ENCODE results near the gene TMTC1.
"Not testable (repeated sequence)": the region's sequence is repeated elsewhere in the genome, so short reads cannot be mapped to it uniquely, and the experiment has no call there.

TMTC1 gene

GRCh38 chr12:29572464-29572863 is 211.3 kb downstream of the TMTC1 start:
- Histone ChIP-seq H3K9me3 (ENCODE audit: control insufficient read depth, insufficient read depth, low read length) (no peaks in the 10 kb centered on the region), H3K9ac (ENCODE audit: low read depth, low read length) (no peak overlapping the region), H3K36me3 (ENCODE audit: insufficient read depth, low read length) (no peaks in the 10 kb centered on the region), H3K4me1 (ENCODE audit: insufficient read depth, low read length) (no peaks in the 10 kb centered on the region)

- Histone ChIP-seq H3K9ac (ENCODE audit: low read depth, low read length) (no peak overlapping the region), H3K36me3 (ENCODE audit: insufficient read depth, low read length) (no peaks in the 10 kb centered on the region; the same call in 1 of the 2 replicates), H3K4me1 (ENCODE audit: insufficient read depth, low read length) (no peaks in the 10 kb centered on the region), H3K9me3 (ENCODE audit: control insufficient read depth, insufficient read depth, low read length) (0 out of 2 replicates have a peak, but pooled peaks cover 2% of the 10 kb centered on the region)
These were observed 214.5 kb downstream of the TMTC1 start for GRCh38 chr12:29569132-29569757.

DNA sequence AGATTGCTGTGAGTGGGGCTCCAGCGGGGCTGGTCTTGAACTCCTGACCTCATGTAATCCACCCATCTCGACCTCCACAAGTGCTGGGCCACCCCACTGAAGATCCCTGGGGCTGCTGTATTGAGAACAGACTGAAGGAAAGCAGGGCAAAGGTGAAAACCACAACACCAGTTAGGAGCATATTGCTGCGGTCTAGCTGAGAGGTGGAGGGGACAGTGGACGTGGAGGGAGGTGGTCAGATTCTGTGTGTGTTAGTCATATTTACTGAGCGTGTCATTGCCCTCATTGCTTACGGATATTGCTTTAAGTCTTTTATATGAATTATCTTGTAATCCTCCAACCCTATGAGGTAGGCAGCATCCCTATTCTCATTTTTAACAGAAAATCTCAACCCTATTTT is 217.3 kb downstream of the TMTC1 start:
- no peak overlapping the region for H3K9ac ChIP-seq (ENCODE audit: low read depth, low read length)
- 0 out of 2 replicates have a peak, but pooled peaks cover 2% of the 10 kb centered on the region for H3K9me3 ChIP-seq (ENCODE audit: control insufficient read depth, insufficient read depth, low read length)
- peaks cover 4% of the 10 kb centered on the region; the same call in 1 of the 2 replicates for H3K4me1 ChIP-seq (ENCODE audit: insufficient read depth, low read length)
- no peaks in the 10 kb centered on the region; the same call in 1 of the 2 replicates for H3K36me3 ChIP-seq (ENCODE audit: insufficient read depth, low read length)

DNA sequence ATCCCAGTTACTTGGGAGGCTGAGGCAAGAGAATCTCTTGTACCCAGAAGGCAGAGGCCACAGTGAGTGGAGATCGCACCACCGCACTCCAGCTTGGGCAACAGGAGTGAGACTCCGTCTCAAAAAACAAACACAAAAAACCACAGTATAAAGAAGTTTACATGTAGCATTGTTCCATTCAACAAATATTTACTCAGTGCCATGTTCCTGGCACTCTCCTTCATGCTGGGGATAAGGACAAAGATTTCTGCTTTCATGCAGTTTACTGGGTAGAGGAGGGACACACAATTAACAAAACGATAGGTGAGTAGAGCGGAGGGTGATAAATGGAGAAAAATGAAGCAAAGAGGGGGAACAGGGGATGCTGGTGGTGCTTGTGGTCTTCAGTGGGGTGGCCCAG is 218.0 kb downstream of the TMTC1 start:
- Histone ChIP-seq H3K9me3 (ENCODE audit: control insufficient read depth, insufficient read depth, low read length) (0 out of 2 replicates have a peak, but pooled peaks cover 2% of the 10 kb centered on the region), H3K9ac (ENCODE audit: low read depth, low read length) (no peak overlapping the region), H3K36me3 (ENCODE audit: insufficient read depth, low read length) (no peaks in the 10 kb centered on the region; the same call in 1 of the 2 replicates), H3K4me1 (ENCODE audit: insufficient read depth, low read length) (peaks cover 4% of the 10 kb centered on the region; the same call in 1 of the 2 replicates)

- Histone ChIP-seq H3K36me3 (ENCODE audit: insufficient read depth, low read length) (no peaks in the 10 kb centered on the region; the same call in 1 of the 2 replicates), H3K9me3 (ENCODE audit: control insufficient read depth, insufficient read depth, low read length) (0 out of 2 replicates have a peak, but pooled peaks cover 2% of the 10 kb centered on the region), H3K9ac (ENCODE audit: low read depth, low read length) (no peak overlapping the region), H3K4me1 (ENCODE audit: insufficient read depth, low read length) (peaks cover 4% of the 10 kb centered on the region; the same call in 1 of the 2 replicates)
These were observed 218.8 kb downstream of the TMTC1 start for GRCh38 chr12:29564925-29565324.

DNA sequence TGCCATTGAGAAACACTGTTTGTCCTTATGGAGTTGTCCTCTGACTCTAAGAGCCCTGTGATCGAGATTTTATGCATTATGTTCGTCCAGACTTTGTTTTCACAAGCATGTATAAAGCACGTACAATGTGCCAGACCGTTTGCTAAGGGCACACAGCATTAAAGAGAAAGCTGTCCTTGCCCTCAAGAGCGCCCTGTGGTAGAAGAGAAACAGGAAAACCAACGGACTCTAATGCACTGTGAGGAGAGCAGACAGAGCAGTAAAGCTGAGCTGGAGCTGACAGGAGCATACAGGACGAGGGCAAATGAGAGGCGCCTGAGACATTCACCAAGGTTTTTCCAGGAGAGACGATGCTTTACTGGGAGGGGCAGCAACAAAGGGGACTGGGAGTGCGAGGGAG is 220.1 kb downstream of the TMTC1 start:
- H3K4me1 ChIP-seq (ENCODE audit: insufficient read depth, low read length), result peaks cover 13% of the 10 kb centered on the region
- H3K9me3 ChIP-seq (ENCODE audit: control insufficient read depth, insufficient read depth, low read length), result 0 out of 2 replicates have a peak, but pooled peaks cover 2% of the 10 kb centered on the region
- no peak overlapping the region for H3K9ac ChIP-seq (ENCODE audit: low read depth, low read length)
- no peaks in the 10 kb centered on the region; the same call in 1 of the 2 replicates for H3K36me3 ChIP-seq (ENCODE audit: insufficient read depth, low read length)

DNA sequence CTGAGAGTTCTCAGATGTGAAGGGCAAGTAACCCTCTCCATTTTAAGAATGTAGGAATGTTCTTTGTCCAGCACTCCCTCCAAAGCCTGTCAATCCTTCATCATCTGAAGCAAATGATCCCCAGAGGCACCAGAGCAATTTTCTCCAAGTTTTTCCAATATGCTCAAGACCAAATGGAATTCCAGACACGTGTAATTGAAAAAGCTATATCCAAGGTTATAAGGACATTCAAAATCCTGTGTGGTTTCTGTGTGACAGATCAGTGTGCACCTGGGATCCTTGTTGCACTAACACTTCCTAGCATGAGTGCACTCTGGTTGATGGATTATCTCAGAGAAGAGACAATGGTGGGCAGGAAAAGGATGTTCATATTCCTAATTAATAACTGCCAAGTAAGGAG is 220.7 kb downstream of the TMTC1 start:
- Histone ChIP-seq H3K36me3 (ENCODE audit: insufficient read depth, low read length) (no peaks in the 10 kb centered on the region; the same call in 1 of the 2 replicates), H3K9ac (ENCODE audit: low read depth, low read length) (no peak overlapping the region), H3K9me3 (ENCODE audit: control insufficient read depth, insufficient read depth, low read length) (0 out of 2 replicates have a peak, but pooled peaks cover 2% of the 10 kb centered on the region), H3K4me1 (ENCODE audit: insufficient read depth, low read length) (peaks cover 15% of the 10 kb centered on the region)

GRCh38 chr12:29562110-29562804 is 221.5 kb downstream of the TMTC1 start:
- no peaks in the 10 kb centered on the region; the same call in 1 of the 2 replicates for H3K36me3 ChIP-seq (ENCODE audit: insufficient read depth, low read length)
- H3K9ac ChIP-seq (ENCODE audit: low read depth, low read length), result no peak overlapping the region
- H3K9me3 ChIP-seq (ENCODE audit: control insufficient read depth, insufficient read depth, low read length), result 0 out of 2 replicates have a peak, but pooled peaks cover 2% of the 10 kb centered on the region
- H3K4me1 ChIP-seq (ENCODE audit: insufficient read depth, low read length), result peaks cover 15% of the 10 kb centered on the region

DNA sequence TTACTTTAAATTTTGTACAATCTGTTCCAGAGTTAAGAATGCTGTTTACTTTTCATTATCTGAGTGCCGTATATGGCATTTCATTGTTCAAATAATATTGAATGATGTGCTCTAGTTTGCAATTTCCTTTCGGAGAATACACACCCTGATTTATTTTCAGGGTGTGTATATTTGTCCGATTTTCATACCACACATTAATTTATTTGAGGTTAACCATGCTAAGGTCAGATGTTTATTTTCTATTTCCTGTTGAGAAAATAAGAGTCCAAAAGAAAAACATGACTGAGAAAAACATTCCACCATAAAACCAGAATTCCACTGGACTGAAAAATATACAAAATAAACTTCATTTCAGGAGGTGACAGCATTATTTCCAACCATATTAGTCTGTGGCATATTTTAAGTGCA is 222.1 kb downstream of the TMTC1 start:
- Histone ChIP-seq H3K9ac (ENCODE audit: low read depth, low read length) (no peak overlapping the region), H3K36me3 (ENCODE audit: insufficient read depth, low read length) (peaks cover 2% of the 10 kb centered on the region; the same call in 1 of the 2 replicates), H3K4me1 (ENCODE audit: insufficient read depth, low read length) (peaks cover 15% of the 10 kb centered on the region), H3K9me3 (ENCODE audit: control insufficient read depth, insufficient read depth, low read length) (0 out of 2 replicates have a peak, but pooled peaks cover 2% of the 10 kb centered on the region)

DNA sequence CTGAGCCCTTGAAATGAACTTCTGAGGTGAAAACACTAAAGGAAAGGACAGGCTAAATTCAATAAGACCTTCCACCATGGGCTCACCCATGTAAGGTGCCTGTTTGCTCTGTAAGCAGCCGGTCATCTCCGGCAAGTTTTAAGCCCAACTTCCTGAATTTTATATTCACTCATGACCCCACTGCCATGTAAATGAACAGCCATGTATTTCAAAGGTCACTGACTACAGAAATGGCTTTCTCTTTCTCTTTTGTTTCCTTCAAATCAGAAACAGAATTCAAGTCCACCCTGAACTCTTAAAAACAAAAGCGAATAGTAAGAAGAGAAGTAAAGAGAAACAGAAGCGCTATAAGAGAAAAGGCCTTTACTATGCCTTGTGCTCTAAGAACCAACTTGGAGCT is 224.5 kb downstream of the TMTC1 start:
- Histone ChIP-seq H3K4me1 (ENCODE audit: insufficient read depth, low read length) (peaks cover 15% of the 10 kb centered on the region), H3K9ac (ENCODE audit: low read depth, low read length) (no peak overlapping the region), H3K9me3 (ENCODE audit: control insufficient read depth, insufficient read depth, low read length) (no peaks in the 10 kb centered on the region), H3K36me3 (ENCODE audit: insufficient read depth, low read length) (0 out of 2 replicates have a peak, but pooled peaks cover 2% of the 10 kb centered on the region)

DNA sequence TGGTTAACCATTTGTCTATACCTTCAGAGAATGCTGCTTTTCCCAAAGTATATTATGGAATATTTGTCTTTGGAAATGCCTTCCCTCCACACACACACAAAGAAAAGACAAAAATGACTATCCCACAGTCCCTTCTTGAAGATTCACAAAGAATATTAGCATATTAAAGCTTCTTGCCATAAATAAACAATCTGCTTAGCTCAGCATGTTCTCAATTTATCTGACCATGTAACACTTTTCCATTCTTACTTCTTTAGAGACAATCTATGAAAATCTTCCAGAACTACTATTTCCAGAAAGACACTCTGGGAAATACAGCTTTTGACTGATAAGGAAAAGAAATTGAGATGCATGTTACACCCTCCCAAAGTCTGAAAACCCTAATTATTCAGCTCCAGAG is 227.4 kb downstream of the TMTC1 start:
- peaks cover 13% of the 10 kb centered on the region for H3K4me1 ChIP-seq (ENCODE audit: insufficient read depth, low read length)
- H3K9me3 ChIP-seq (ENCODE audit: control insufficient read depth, insufficient read depth, low read length), result no peaks in the 10 kb centered on the region
- H3K9ac ChIP-seq (ENCODE audit: low read depth, low read length), result no peak overlapping the region
- 0 out of 2 replicates have a peak, but pooled peaks cover 2% of the 10 kb centered on the region for H3K36me3 ChIP-seq (ENCODE audit: insufficient read depth, low read length)

DNA sequence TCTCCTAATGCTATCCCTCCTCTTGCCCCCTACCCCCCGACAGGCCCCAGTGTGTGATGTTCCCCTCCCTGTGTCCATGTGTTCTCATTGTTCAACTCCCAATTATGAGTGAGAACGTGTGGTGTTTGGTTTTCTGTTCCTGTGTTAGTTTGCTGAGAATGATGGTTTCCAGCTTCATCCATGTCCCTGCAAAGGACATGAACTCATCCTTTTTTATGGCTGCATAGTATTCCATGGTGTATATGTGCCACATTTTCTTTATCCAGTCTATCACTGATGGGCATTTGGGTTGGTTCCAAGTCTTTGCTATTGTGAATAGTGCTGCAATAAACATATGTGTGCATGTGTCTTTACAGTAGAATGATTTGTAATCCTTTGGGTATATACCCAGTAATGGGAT is 228.3 kb downstream of the TMTC1 start:
- H3K36me3 ChIP-seq (ENCODE audit: insufficient read depth, low read length); H3K9ac ChIP-seq (ENCODE audit: low read depth, low read length); H3K9me3 ChIP-seq (ENCODE audit: control insufficient read depth, insufficient read depth, low read length): not testable (repeated sequence)
- peaks cover 13% of the 10 kb centered on the region for H3K4me1 ChIP-seq (ENCODE audit: insufficient read depth, low read length)

GRCh38 chr12:29552994-29553748 is 230.6 kb downstream of the TMTC1 start:
- Histone ChIP-seq H3K36me3 (ENCODE audit: insufficient read depth, low read length) (0 out of 2 replicates have a peak, but pooled peaks cover 2% of the 10 kb centered on the region), H3K9me3 (ENCODE audit: control insufficient read depth, insufficient read depth, low read length) (no peaks in the 10 kb centered on the region), H3K4me1 (ENCODE audit: insufficient read depth, low read length) (0 out of 2 replicates have a peak, but pooled peaks cover 3% of the 10 kb centered on the region), H3K9ac (ENCODE audit: low read depth, low read length) (no peak overlapping the region)

- Histone ChIP-seq H3K36me3 (ENCODE audit: insufficient read depth, low read length) (0 out of 2 replicates have a peak, but pooled peaks cover 2% of the 10 kb centered on the region), H3K4me1 (ENCODE audit: insufficient read depth, low read length) (peaks cover 4% of the 10 kb centered on the region; the same call in 1 of the 2 replicates), H3K9ac (ENCODE audit: low read depth, low read length) (no peak overlapping the region), H3K9me3 (ENCODE audit: control insufficient read depth, insufficient read depth, low read length) (no peaks in the 10 kb centered on the region)
These were observed 231.3 kb downstream of the TMTC1 start for GRCh38 chr12:29552324-29552927.
